CD14-positive monocyte (primary cell): ENCODE measurements around the gene AQP2. TPM values are rescaled to one million over a fixed set of nuclear protein-coding genes. Genes with fewer than 3 reads are reported as not detected.

Source experiments
- DNase-seq, 3 donors: peaks; one replicate each; pipeline ENCODE4 v3.0.0-alpha.2; 2011 to 2022
- H2AFZ ChIP-seq: 2 replicates; pipeline ENCODE4 v1.6.0; 2012; ENCODE audit warnings: mild to moderate bottlenecking, low read depth, low read length, inconsistent platforms; ENCODE audit not compliant: insufficient read depth, poor library complexity, severe bottlenecking
- H3K27ac ChIP-seq, 2 donors: 1 replicate in 1 of 2; 2 replicates in 1 of 2; pipeline ENCODE4 v1.5.1; 2012 to 2013; ENCODE audit warnings: low read length in 2 of 2, control low read depth in 1 of 2, inconsistent platforms in 1 of 2, low read depth in 1 of 2, mild to moderate bottlenecking in 1 of 2
- H3K27me3 ChIP-seq, 2 donors: one replicate each; pipeline versions ENCODE4 v1.6.0 to v1.6.1; 2011 to 2013; ENCODE audit warnings: low read length in 2 of 2; ENCODE audit not compliant: control insufficient read depth in 2 of 2, insufficient read depth in 2 of 2
- H3K36me3 ChIP-seq, 2 donors: replicated peaks in 1 of 2; 1 replicate in 1 of 2; 2 replicates in 1 of 2; pipeline versions ENCODE4 v1.5.1 to v1.6.1; 2012 to 2013; ENCODE audit warnings: low read length in 2 of 2, control low read depth in 1 of 2, inconsistent platforms in 1 of 2, mild to moderate bottlenecking in 1 of 2; ENCODE audit not compliant: insufficient read depth in 2 of 2, control insufficient read depth in 1 of 2
- H3K4me1 ChIP-seq, 2 donors: 1 replicate in 1 of 2; 2 replicates in 1 of 2; pipeline versions ENCODE4 v1.5.1 to v1.6.1; 2012 to 2013; ENCODE audit warnings: low read length in 2 of 2, control low read depth in 1 of 2, inconsistent platforms in 1 of 2, mild to moderate bottlenecking in 1 of 2, moderate library complexity in 1 of 2; ENCODE audit not compliant: insufficient read depth in 2 of 2, control insufficient read depth in 1 of 2
- H3K4me2 ChIP-seq: replicated peaks from 2 replicates; pipeline ENCODE3; 2012; ENCODE audit warnings: low read length, moderate library complexity, mild to moderate bottlenecking; ENCODE audit not compliant: poor library complexity, severe bottlenecking; ENCODE audit errors: extremely low read depth
- H3K4me3 ChIP-seq, 3 experiments: fragments of 200-600 bp in 1 of 3; sonication (generic) in 1 of 3; replicated peaks in 1 of 3; 1 replicate in 2 of 3; 2 replicates in 1 of 3; pipeline ENCODE4 v1.5.1; 2011 to 2013; ENCODE audit warnings: low read length in 3 of 3, mild to moderate bottlenecking in 3 of 3, control low read depth in 2 of 3, low read depth in 2 of 3, inconsistent platforms in 1 of 3, moderate library complexity in 1 of 3
- H3K79me2 ChIP-seq: 2 replicates; pipeline ENCODE4 v1.6.0; 2012; ENCODE audit warnings: mild to moderate bottlenecking, control low read depth, inconsistent platforms, low read length, moderate library complexity; ENCODE audit not compliant: insufficient read depth
- H3K9ac ChIP-seq: 2 replicates; pipeline ENCODE4 v1.6.0; 2017; ENCODE audit warnings: low read length, mild to moderate bottlenecking; ENCODE audit not compliant: insufficient read depth, poor library complexity, severe bottlenecking
- H3K9me3 ChIP-seq, 2 donors: replicated peaks in 1 of 2; 1 replicate in 1 of 2; 2 replicates in 1 of 2; pipeline versions ENCODE4 v1.5.1 to v1.6.1; 2012 to 2013; ENCODE audit warnings: low read length in 2 of 2, control low read depth in 1 of 2; ENCODE audit not compliant: control insufficient read depth in 1 of 2, insufficient read depth in 1 of 2
- H4K20me1 ChIP-seq: 2 replicates; pipeline ENCODE4 v1.6.0; 2012; ENCODE audit warnings: mild to moderate bottlenecking, low read length, control low read depth, moderate library complexity; ENCODE audit not compliant: insufficient read depth
- H3K27ac Mint-ChIP-seq, 7 donors: one replicate each; pipeline ENCODE4 v1.8.0; 2020; ENCODE audit warnings: mild to moderate bottlenecking in 7 of 7, mixed read lengths in 7 of 7, moderate library complexity in 6 of 7, inconsistent platforms in 2 of 7
- H3K27me3 Mint-ChIP-seq, 3 donors: one replicate each; pipeline ENCODE4 v1.8.0; 2021 to 2022; ENCODE audit warnings: low read depth in 3 of 3, mild to moderate bottlenecking in 3 of 3, mixed read lengths in 3 of 3, moderate library complexity in 3 of 3, inconsistent platforms in 1 of 3
- H3K36me3 Mint-ChIP-seq, 2 donors: one replicate each; pipeline ENCODE4 v1.8.0; 2020; ENCODE audit warnings: mixed read lengths in 2 of 2, inconsistent platforms in 1 of 2, mild to moderate bottlenecking in 1 of 2
- H3K4me1 Mint-ChIP-seq: one replicate; pipeline ENCODE4 v1.8.0; 2020; ENCODE audit warnings: mild to moderate bottlenecking, mixed read lengths
- H3K4me3 Mint-ChIP-seq, 2 donors: one replicate each; pipeline ENCODE4 v1.8.0; 2020; ENCODE audit warnings: mild to moderate bottlenecking in 2 of 2, mixed read lengths in 2 of 2, moderate library complexity in 1 of 2
- H3K9me3 Mint-ChIP-seq, 7 donors: one replicate each; pipeline ENCODE4 v1.8.0; 2020 to 2022; ENCODE audit warnings: mixed read lengths in 7 of 7, mild to moderate bottlenecking in 6 of 7, moderate library complexity in 6 of 7, inconsistent platforms in 2 of 7
- WGBS: methylation state at CpG from one replicate; pipeline ENCODE4 v1.1.5; 2013; ENCODE audit warnings: missing lambda C conversion rate; ENCODE audit not compliant: insufficient coverage; 5-methylcytosine and 5-hydroxymethylcytosine counted together
- intact Hi-C, 2 donors: fragments of 100-400 bp; cut with micrococcal nuclease; formaldehyde crosslinking; loops; one replicate each; pipeline versions ENCODE4 v1.15.0 to v1.15.1; 2023
- polyA plus RNA-seq, 3 donors: library from polyadenylated mRNA; depleted of rRNA in 1 of 3; unstranded in 2 of 3; stranded (reverse) in 1 of 3; fragments of 300-500 nt in 2 of 3; fragments of >200 nt in 1 of 3; fragmentation: Illumina TruSeq in 2 of 3; gene quantifications; 1 replicate in 2 of 3; 2 replicates in 1 of 3; pipeline ENCODE4 v1.2.3, GENCODE V29; 2012 to 2021
- TF ChIP-seq, protein P1 (sequence below): fragments of 200-600 bp; IDR thresholded peaks from one replicate; pipeline ENCODE4 v1.8.0; 2022; ENCODE audit warnings: antibody characterized with exemption, mild to moderate bottlenecking

The AQP2 gene
- polyA plus RNA-seq, 3 donors: not detected

DNA sequence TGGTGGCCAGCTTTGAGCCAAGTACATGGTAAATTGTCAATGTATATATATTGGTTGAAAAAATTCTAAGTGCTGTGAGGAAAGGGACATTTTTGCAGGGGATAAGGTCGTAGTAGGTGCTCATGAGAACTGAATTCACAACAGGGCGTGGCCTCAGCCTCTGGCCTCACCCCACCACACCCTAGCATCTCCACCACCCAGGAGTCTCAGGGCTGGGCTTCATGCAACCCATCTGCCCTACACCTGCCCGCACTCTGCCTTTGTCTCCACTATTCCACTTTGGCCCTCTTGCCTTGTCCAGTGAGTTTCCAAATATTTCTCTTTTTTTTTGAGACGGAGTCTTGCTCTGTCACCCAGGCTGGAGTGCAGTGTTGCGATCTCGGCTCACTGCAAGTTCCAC is 22.1 kb upstream of the AQP2 start:
- Histone ChIP-seq H3K9ac (no peak overlapping the region), H3K27ac (no peak overlapping the region), H3K79me2 (no peaks in the 10 kb centered on the region), H3K4me3 (no peak overlapping the region), H3K4me1 (no peaks in the 10 kb centered on the region), H2AFZ (no peak overlapping the region), H3K4me2 (no peak overlapping the region), H3K9me3 (no peaks in the 10 kb centered on the region), H4K20me1 (no peaks in the 10 kb centered on the region), H3K36me3 (no peaks in the 10 kb centered on the region), H3K27me3 (peaks cover 0 to 6% of the 10 kb centered on the region in 2 donors)
- no peak overlapping the region for H3K4me3 Mint-ChIP-seq
- H3K4me1 Mint-ChIP-seq: no peaks in the 10 kb centered on the region
- H3K27me3 Mint-ChIP-seq: peaks cover 19 to 21% (median 21%) of the 10 kb centered on the region in 3 donors
- no peak overlapping the region for H3K27ac Mint-ChIP-seq
- H3K9me3 Mint-ChIP-seq: no peaks in the 10 kb centered on the region
- H3K36me3 Mint-ChIP-seq: no peaks in the 10 kb centered on the region
- no peak for DNase-seq
- intact Hi-C loops: no loop called here
- 97% methylated on average over 5 of the region's 6 CpGs for WGBS
- TF ChIP-seq, protein P1, sequence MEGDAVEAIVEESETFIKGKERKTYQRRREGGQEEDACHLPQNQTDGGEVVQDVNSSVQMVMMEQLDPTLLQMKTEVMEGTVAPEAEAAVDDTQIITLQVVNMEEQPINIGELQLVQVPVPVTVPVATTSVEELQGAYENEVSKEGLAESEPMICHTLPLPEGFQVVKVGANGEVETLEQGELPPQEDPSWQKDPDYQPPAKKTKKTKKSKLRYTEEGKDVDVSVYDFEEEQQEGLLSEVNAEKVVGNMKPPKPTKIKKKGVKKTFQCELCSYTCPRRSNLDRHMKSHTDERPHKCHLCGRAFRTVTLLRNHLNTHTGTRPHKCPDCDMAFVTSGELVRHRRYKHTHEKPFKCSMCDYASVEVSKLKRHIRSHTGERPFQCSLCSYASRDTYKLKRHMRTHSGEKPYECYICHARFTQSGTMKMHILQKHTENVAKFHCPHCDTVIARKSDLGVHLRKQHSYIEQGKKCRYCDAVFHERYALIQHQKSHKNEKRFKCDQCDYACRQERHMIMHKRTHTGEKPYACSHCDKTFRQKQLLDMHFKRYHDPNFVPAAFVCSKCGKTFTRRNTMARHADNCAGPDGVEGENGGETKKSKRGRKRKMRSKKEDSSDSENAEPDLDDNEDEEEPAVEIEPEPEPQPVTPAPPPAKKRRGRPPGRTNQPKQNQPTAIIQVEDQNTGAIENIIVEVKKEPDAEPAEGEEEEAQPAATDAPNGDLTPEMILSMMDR: no peak

DNA sequence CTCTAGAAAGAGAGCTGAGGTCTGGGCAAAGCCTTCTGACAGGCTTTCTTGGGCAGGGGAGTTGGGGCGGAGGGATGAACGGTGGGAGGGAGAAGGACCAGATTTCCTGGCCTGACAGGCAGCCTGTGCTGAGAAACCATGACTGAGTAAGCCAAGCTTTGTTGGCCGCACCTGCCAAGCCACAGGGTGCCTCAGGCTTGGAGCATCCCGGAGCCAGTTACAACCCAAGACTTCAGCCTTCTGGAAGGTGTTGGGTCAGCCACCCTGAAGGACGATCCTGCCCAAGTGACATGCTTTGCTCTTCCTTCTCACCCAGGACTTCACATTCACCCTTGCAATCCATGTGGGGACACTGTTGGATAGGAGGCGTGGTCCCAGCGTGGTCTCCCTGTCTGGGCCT is 21.0 kb upstream of the AQP2 start:
- Mint-ChIP-seq H3K4me3 (no peak overlapping the region), H3K27ac (peak overlapping the region in 2 of 7 donors; percentile 16 to 33), H3K27me3 (peaks cover 19 to 24% (median 20%) of the 10 kb centered on the region in 3 donors), H3K36me3 (no peaks in the 10 kb centered on the region), H3K4me1 (no peaks in the 10 kb centered on the region), H3K9me3 (no peaks in the 10 kb centered on the region)
- DNase-seq: no peak
- intact Hi-C loops: no loop called here
- WGBS: no CpG with 5 or more reads among the region's 7 CpGs
- H3K4me3 ChIP-seq: no peak overlapping the region
- no peaks in the 10 kb centered on the region for H3K36me3 ChIP-seq
- no peaks in the 10 kb centered on the region for H3K4me1 ChIP-seq
- no peaks in the 10 kb centered on the region for H3K79me2 ChIP-seq
- H3K9ac ChIP-seq: no peak overlapping the region
- no peaks in the 10 kb centered on the region for H3K9me3 ChIP-seq
- H3K4me2 ChIP-seq: no peak overlapping the region
- TF ChIP-seq, protein P1: no peak
- no peaks in the 10 kb centered on the region for H4K20me1 ChIP-seq
- no peak overlapping the region for H3K27ac ChIP-seq
- peaks cover 0 to 6% of the 10 kb centered on the region in 2 donors for H3K27me3 ChIP-seq
- no peak overlapping the region for H2AFZ ChIP-seq
